ENCODE data around the gene RNF123.

RNF123 gene

DNA sequence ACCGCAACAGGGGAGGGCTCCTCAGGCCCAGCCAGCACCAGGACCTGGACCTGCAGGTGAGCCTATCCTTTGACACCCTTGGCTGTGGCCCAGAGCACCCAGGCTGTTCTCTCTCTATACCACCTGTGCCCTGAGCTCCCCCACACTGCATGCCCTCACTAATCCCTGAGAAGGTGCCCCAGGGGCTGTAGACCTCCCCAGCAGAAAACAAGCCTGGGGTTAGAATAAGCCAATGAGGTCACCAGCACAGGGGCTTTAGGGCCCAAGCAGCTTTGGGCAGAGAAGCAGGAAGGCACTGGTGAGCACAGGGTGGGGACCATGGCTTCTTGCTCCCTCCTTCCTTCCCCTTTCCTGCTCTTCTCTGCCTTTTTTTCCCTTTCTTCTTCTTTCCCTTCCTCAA is 25.5 kb upstream of the RNF123 start:
- in situ Hi-C loops (cut with HindIII; ENCODE audit: low sequenced_read_pairs), result no loop called here

DNA sequence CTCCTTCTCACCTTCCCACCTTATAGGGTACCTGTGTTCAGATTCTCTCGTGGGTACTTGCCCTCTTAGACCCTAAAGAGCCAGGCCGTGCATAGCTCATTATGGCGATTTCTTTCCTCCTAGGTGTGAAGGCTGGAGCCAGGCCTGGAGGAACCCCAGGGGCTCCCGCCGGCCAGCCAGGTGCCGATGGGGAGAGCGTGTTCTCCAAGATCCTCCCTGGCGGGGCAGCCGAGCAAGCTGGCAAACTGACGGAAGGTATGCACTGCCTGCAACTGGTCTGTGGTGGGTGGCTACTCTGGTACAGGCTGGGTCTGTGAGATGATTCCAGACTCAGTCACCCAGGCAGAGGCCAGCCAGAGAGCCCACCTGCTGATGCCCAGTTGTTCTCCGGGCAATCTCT is 25.1 kb upstream of the RNF123 start:
- TF ChIP-seq, protein P1, sequence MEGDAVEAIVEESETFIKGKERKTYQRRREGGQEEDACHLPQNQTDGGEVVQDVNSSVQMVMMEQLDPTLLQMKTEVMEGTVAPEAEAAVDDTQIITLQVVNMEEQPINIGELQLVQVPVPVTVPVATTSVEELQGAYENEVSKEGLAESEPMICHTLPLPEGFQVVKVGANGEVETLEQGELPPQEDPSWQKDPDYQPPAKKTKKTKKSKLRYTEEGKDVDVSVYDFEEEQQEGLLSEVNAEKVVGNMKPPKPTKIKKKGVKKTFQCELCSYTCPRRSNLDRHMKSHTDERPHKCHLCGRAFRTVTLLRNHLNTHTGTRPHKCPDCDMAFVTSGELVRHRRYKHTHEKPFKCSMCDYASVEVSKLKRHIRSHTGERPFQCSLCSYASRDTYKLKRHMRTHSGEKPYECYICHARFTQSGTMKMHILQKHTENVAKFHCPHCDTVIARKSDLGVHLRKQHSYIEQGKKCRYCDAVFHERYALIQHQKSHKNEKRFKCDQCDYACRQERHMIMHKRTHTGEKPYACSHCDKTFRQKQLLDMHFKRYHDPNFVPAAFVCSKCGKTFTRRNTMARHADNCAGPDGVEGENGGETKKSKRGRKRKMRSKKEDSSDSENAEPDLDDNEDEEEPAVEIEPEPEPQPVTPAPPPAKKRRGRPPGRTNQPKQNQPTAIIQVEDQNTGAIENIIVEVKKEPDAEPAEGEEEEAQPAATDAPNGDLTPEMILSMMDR (IDR thresholded peaks at IDR 0.05; ENCODE audit: low read depth, low read length), result no peak
- in situ Hi-C loops (cut with HindIII; ENCODE audit: low sequenced_read_pairs), result no loop called here
- no peak overlapping the region for H3K4me3 ChIP-seq (ENCODE audit: low read depth, low read length)
- DNase-seq (ENCODE audit: low read depth, low spot score), result no peak

More for the DNA sequence above, 25.5 kb upstream of the RNF123 start:
- DNase-seq (ENCODE audit: low read depth, low spot score), result no peak
- H3K4me3 ChIP-seq (ENCODE audit: low read depth, low read length), result no peak overlapping the region
- TF ChIP-seq, protein P1 (IDR thresholded peaks at IDR 0.05; ENCODE audit: low read depth, low read length), result no peak

DNA sequence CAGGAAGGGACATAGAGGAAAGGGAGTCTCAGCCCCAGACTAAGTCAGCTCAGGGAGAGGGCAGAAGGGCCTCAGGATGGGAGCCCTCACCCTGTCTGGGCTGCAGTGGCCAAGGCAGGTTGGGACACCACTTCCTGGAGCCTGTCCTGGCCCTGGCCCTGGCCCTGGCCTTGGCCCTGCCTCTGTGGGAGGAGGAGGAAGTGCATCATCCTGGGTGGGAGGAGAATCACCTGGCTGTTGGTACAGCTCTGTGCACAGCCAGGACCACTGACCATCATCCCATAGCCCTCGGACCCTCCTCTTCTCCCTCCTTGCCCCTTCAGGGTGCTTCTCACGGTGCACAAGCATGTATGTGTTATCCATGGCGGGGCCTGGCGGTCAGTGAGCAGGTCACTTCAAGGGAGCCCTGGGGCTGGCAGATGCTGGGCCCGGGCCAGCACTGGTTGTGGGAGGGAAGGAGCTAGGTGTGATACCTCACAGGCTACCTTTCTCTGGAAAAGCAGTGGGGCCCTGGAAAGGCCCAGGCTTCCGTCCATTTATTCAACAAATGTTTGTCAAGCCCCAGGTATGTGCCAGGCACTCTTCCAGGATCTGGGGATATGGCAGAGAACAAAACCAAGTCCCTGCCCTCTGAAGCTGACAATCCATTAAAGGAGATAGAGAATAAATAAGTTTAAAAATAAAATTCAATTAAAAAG is 23.4 kb upstream of the RNF123 start:
- DNase-seq (ENCODE audit: low read depth, low spot score), result no peak
- no peak overlapping the region for H3K4me3 ChIP-seq (ENCODE audit: low read depth, low read length)
- TF ChIP-seq, protein P1 (IDR thresholded peaks at IDR 0.05; ENCODE audit: low read depth, low read length), result no peak
- in situ Hi-C loops (cut with HindIII; ENCODE audit: low sequenced_read_pairs), result no loop called here

DNA sequence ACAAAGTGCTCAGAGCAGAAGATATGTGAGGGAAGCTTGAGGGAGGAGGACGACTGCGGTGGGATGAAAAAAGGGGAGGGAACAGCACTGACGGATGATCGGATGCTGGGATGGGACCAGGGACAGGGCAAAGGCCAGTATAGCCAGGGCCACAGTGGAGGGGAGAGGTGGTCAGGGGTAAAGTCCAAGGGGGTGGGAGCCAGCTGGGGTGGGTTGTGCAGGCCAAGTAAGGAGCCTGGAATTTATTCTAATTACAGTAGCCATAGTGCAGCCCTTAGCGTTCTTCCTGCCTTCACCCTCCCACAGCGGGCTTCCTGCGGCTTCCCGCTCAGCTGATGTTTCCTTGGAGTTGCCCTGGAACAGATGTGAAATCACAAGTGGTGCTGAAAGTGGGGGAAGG is 22.8 kb upstream of the RNF123 start:
- in situ Hi-C loops (cut with HindIII; ENCODE audit: low sequenced_read_pairs), result no loop called here
- no peak for DNase-seq (ENCODE audit: low read depth, low spot score)
- TF ChIP-seq, protein P1 (IDR thresholded peaks at IDR 0.05; ENCODE audit: low read depth, low read length), result no peak
- H3K4me3 ChIP-seq (ENCODE audit: low read depth, low read length), result no peak overlapping the region

DNA sequence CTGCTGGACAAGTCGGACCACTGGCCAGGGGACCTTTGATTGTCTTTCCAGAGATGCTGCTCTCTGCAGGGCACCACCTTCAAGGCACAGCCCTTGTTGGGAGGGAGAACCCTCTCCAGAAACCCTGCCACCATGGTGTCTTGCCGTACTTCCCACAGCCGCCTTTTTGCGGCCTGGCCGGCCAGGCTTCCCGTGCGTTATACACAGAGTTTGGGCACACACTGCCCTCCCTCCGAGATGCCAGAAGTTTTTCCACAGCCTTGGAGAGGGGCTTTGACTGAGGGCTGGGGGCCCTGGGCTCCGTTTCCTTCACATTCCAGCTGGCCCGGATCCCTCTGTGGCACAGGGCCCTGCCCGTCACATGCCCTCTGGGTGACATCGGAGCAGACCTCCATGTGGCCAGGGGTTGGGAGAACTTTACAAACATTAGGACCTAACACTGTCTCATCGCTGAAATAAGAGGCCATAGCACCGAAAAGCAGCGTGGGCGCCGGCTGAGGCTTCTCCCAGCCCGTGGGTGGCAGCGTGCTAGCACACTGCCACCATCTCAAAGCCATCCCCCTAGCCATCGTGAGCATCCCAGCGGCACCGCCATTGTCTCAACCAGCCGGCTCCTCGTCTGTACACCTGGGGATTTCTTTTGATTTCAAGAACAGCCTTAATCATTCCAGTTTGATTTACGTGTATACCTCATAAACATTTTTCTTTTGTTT is 21.5 kb upstream of the RNF123 start:
- DNase-seq (ENCODE audit: low read depth, low spot score), result no peak
- in situ Hi-C loops (cut with HindIII; ENCODE audit: low sequenced_read_pairs), result no loop called here
- no peak overlapping the region for H3K4me3 ChIP-seq (ENCODE audit: low read depth, low read length)
- TF ChIP-seq, protein P1 (IDR thresholded peaks at IDR 0.05; ENCODE audit: low read depth, low read length), result no peak

DNA sequence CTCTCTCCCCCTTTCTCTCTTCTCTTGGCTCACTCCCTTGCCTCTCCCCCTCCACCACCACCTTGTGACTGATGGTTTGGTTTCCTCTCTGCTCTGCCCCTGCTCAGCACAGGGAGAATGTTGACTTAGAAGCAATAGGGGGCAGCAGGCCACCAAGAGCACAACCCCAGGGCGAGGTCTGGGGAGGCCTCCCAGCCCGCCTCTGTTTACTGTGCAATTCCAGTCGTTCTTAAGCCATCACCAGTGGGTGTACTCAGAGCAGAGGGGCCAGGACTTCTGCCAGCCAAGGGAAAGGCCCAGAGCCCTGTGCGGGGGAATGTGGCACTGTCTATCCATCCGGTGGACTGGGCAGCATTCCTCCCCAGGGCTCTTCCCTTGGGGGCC is 21.0 kb upstream of the RNF123 start:
- no peak overlapping the region for H3K4me3 ChIP-seq (ENCODE audit: low read depth, low read length)
- in situ Hi-C loops (cut with HindIII; ENCODE audit: low sequenced_read_pairs), result no loop called here
- no peak for DNase-seq (ENCODE audit: low read depth, low spot score)
- TF ChIP-seq, protein P1 (IDR thresholded peaks at IDR 0.05; ENCODE audit: low read depth, low read length), result no peak
